Measurements from ENCODE around the gene PKNOX2.

Gene PKNOX2

DNA sequence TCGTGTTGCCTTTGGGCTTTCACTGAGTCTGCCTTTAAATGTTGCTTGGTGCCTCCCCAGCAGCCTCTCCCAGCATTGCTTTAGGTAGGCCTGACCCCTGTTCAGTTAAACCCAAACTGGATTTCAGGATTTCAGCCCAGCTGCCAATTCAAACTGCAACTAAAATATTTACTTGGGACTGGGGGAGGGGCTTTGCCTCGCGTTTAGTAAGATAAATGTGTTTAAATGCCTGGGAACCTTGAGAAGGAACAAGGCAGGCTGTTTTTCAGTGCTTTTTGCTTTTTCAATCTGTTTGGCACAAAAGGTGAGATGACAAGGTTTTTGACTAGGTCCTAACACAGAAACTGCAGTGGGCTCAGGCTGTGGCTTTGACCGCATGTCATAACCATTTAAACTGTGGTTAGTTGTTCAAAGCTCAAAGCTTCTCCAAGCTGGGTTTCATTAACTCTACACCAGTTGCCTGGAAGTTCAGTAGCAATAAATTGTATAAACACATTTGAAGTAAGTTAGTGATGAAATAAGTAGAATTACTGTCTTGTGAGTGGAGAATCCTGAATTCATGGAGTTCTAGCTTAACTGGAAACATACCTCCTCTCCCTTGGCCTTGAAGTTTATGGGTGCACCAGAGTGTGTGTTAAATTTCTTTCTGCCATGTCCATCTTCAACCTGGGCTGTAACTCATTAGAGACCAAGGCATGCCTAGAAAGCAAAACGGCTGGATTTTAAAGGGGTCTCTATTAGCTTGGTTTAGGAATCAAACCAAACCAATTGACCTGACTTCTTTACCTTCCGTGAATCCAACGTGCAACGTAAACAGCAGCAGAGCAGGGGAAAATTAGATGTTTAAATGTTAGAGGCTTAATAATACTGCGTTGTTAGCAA is 3.6 kb downstream of the PKNOX2 start:
- Histone ChIP-seq H3K79me2 (ENCODE audit: control insufficient read depth, low read length) (no peaks in the 10 kb centered on the region), H3K27ac (ENCODE audit: low read depth, low read length) (no peak overlapping the region), H3K9me2 (replicated peaks; ENCODE audit: control insufficient read depth, low read length) (no peaks in the 10 kb centered on the region), H3K4me2 (ENCODE audit: low read length) (no peak overlapping the region), H3K27me3 (ENCODE audit: control insufficient read depth, low read length) (peaks cover 28% of the 10 kb centered on the region), H4K20me1 (ENCODE audit: control insufficient read depth, insufficient read depth, low read depth, low read length) (no peaks in the 10 kb centered on the region), H3K4me1 (ENCODE audit: control insufficient read depth, low read length) (no peaks in the 10 kb centered on the region), H3F3A (ENCODE audit: control insufficient read depth, insufficient read depth) (no peaks in the 10 kb centered on the region), H3K4me3 (ENCODE audit: low read length) (no peak overlapping the region), H3K9me3 (ENCODE audit: control insufficient read depth, insufficient read depth, low read length) (no peaks in the 10 kb centered on the region), H3K36me3 (ENCODE audit: control insufficient read depth, low read length) (no peaks in the 10 kb centered on the region)
- TF ChIP-seq CTCF (IDR thresholded peaks at IDR 0.05; ENCODE audit: low read depth, low read length, poor library complexity, severe bottlenecking) (no peak), EZH2phosphoT487 (IDR thresholded peaks at IDR 0.05; ENCODE audit: borderline replicate concordance, low read length) (no peak)

GRCh38 chr11:125168918-125169456 is 4.4 kb downstream of the PKNOX2 start:
- H3K9me2 ChIP-seq (replicated peaks; ENCODE audit: control insufficient read depth, low read length): no peaks in the 10 kb centered on the region
- no peak for TF ChIP-seq CTCF (IDR thresholded peaks at IDR 0.05; ENCODE audit: low read depth, low read length, poor library complexity, severe bottlenecking)
- TF ChIP-seq EZH2phosphoT487 (IDR thresholded peaks at IDR 0.05; ENCODE audit: borderline replicate concordance, low read length): no peak
- H3K27me3 ChIP-seq (ENCODE audit: control insufficient read depth, low read length): peaks cover 24% of the 10 kb centered on the region; the same call in 1 of the 2 replicates
- no peaks in the 10 kb centered on the region for H3K36me3 ChIP-seq (ENCODE audit: control insufficient read depth, low read length)
- H3K9me3 ChIP-seq (ENCODE audit: control insufficient read depth, insufficient read depth, low read length): no peaks in the 10 kb centered on the region
- no peaks in the 10 kb centered on the region for H3F3A ChIP-seq (ENCODE audit: control insufficient read depth, insufficient read depth)
- H3K27ac ChIP-seq (ENCODE audit: low read depth, low read length): no peak overlapping the region
- H3K79me2 ChIP-seq (ENCODE audit: control insufficient read depth, low read length): no peaks in the 10 kb centered on the region
- no peak overlapping the region for H3K4me2 ChIP-seq (ENCODE audit: low read length)
- no peak overlapping the region for H3K4me3 ChIP-seq (ENCODE audit: low read length)
- H3K4me1 ChIP-seq (ENCODE audit: control insufficient read depth, low read length): no peaks in the 10 kb centered on the region
- H4K20me1 ChIP-seq (ENCODE audit: control insufficient read depth, insufficient read depth, low read depth, low read length): no peaks in the 10 kb centered on the region

GRCh38 chr11:125170001-125170509 is 5.5 kb downstream of the PKNOX2 start:
- Histone ChIP-seq H4K20me1 (ENCODE audit: control insufficient read depth, insufficient read depth, low read depth, low read length) (no peaks in the 10 kb centered on the region), H3K9me3 (ENCODE audit: control insufficient read depth, insufficient read depth, low read length) (no peaks in the 10 kb centered on the region), H3K36me3 (ENCODE audit: control insufficient read depth, low read length) (no peaks in the 10 kb centered on the region), H3K27me3 (ENCODE audit: control insufficient read depth, low read length) (peaks cover 24% of the 10 kb centered on the region; the same call in 1 of the 2 replicates), H3F3A (ENCODE audit: control insufficient read depth, insufficient read depth) (no peaks in the 10 kb centered on the region), H3K9me2 (replicated peaks; ENCODE audit: control insufficient read depth, low read length) (no peaks in the 10 kb centered on the region), H3K4me3 (ENCODE audit: low read length) (no peak overlapping the region), H3K4me2 (ENCODE audit: low read length) (no peak overlapping the region), H3K27ac (ENCODE audit: low read depth, low read length) (no peak overlapping the region), H3K79me2 (ENCODE audit: control insufficient read depth, low read length) (no peaks in the 10 kb centered on the region), H3K4me1 (ENCODE audit: control insufficient read depth, low read length) (no peaks in the 10 kb centered on the region)
- TF ChIP-seq CTCF (IDR thresholded peaks at IDR 0.05; ENCODE audit: low read depth, low read length, poor library complexity, severe bottlenecking): no peak
- TF ChIP-seq EZH2phosphoT487 (IDR thresholded peaks at IDR 0.05; ENCODE audit: borderline replicate concordance, low read length): no peak

Measured in DOHH2 (cell line).